Measurements from ENCODE around the gene ILKAP. TPM values are rescaled to one million over a fixed set of nuclear protein-coding genes. Genes with fewer than 3 reads are reported as not detected.

The ILKAP gene
- total RNA-seq, 1 experiment from 2014 or later = 41.5 TPM

DNA sequence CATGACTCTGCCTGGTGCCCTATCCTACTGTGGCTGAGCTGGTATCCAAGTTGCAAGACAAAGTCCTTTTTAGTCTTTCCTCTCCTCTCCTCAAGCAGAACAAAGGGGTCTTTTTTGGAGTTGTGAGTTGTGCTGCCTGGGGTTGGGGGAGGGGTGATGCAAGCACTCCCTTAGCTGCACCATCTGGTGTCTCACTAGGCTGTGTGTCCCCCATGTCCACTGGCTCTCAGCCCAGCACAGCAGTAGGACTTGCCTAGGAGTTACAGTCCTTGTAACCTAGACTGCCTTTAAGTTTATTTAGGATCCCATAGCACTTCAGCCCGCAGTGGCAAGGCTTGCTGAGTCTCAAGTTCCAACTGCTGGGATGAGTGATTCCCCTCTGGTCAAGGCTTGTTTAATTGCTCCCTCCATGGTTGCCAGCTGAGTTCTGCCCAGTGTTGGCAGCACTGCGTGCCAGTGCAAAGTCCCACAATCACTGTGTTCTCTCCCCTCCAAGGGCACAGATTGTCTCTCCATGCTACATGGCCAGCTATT lies 13.2 kb upstream of the ILKAP start:
- no peak for DNase-seq
- no peak overlapping the region for H2BK15ac ChIP-seq (ENCODE audit: low read depth, low read length)
- no peak overlapping the region for H3K56ac ChIP-seq (ENCODE audit: insufficient read length, low read depth, low read length)
- H2AFZ ChIP-seq (ENCODE audit: low read length) = no peak overlapping the region
- no peaks in the 10 kb centered on the region for H3K79me2 ChIP-seq (ENCODE audit: insufficient read depth, low read length)
- no peak overlapping the region for H3K27ac ChIP-seq (ENCODE audit: insufficient read length, low read depth, low read length)
- peaks cover 12 to 14% of the 10 kb centered on the region in 2 experiments for H3K4me1 Mint-ChIP-seq
- no peak overlapping the region; a peak in 1 of 5 replicates for H3K4me3 Mint-ChIP-seq
- TF ChIP-seq CTCF (conservative IDR thresholded peaks at IDR 0.05) = no peak
- H4K5ac ChIP-seq (ENCODE audit: insufficient read length, low read depth, low read length) = no peak overlapping the region
- H2AK5ac ChIP-seq (ENCODE audit: insufficient read length, low read length) = no peak overlapping the region
- H3K27me3 ChIP-seq (ENCODE audit: insufficient read depth, low read length) = no peaks in the 10 kb centered on the region
- no peaks in the 10 kb centered on the region; a peak in 1 of 7 replicates for H3K36me3 Mint-ChIP-seq (ENCODE audit: insufficient read depth in 1 of 3, low read depth in 3 of 3)
- no peak overlapping the region for H2BK120ac ChIP-seq (ENCODE audit: low read depth, low read length, poor library complexity, severe bottlenecking)
- H2BK20ac ChIP-seq (ENCODE audit: low read depth, low read length, poor library complexity, severe bottlenecking) = no peak overlapping the region
- H3K27me3 Mint-ChIP-seq (ENCODE audit: low read depth) = peaks cover 30% of the 10 kb centered on the region
- WGBS (ENCODE audit: extremely low coverage, insufficient read length, low lambda C conversion rate) = no CpG with 5 or more reads among the region's 2 CpGs
- no peak overlapping the region for H2BK5ac ChIP-seq (ENCODE audit: insufficient read length, low read length)
- no peak overlapping the region for H2BK12ac ChIP-seq (ENCODE audit: insufficient read length, low read depth, low read length)
- no peaks in the 10 kb centered on the region for H3K9me3 ChIP-seq (ENCODE audit: control insufficient read depth, low read depth, low read length)
- H4K20me1 ChIP-seq (ENCODE audit: control insufficient read depth, insufficient read depth, insufficient read length) = no peaks in the 10 kb centered on the region
- H3K4me1 ChIP-seq (ENCODE audit: insufficient read depth, low read length) = no peaks in the 10 kb centered on the region; the same call in 1 of the 2 replicates
- H3K14ac ChIP-seq (ENCODE audit: insufficient read depth, low read length) = no peak overlapping the region
- H3K9ac ChIP-seq (ENCODE audit: extremely low read depth, insufficient read length, low read length) = no peak overlapping the region
- no peaks in the 10 kb centered on the region; a peak in 1 of 5 replicates for H3K9me3 Mint-ChIP-seq
- peak overlapping the region in 1 of 3 experiments; percentile 66; a peak in 2 of 7 replicates for H3K27ac Mint-ChIP-seq
- H3T11ph ChIP-seq (ENCODE audit: low read length) = no peak overlapping the region
- no peaks in the 10 kb centered on the region for H3K79me1 ChIP-seq (ENCODE audit: insufficient read depth, low read depth, low read length, poor library complexity, severe bottlenecking)
- H4K91ac ChIP-seq (ENCODE audit: insufficient read length, low read depth, low read length) = no peak overlapping the region
- H3K4ac ChIP-seq (ENCODE audit: low read depth, low read length) = no peak overlapping the region
- H3K23ac ChIP-seq (ENCODE audit: insufficient read length, low read depth, low read length) = no peak overlapping the region
- no peak overlapping the region for H3K18ac ChIP-seq (ENCODE audit: insufficient read length, low read depth, low read length)
- H3K4me2 ChIP-seq (ENCODE audit: insufficient read depth, insufficient read length, low read length) = no peak overlapping the region
- no peaks in the 10 kb centered on the region for H3K23me2 ChIP-seq (ENCODE audit: insufficient read length, low read depth, low read length, poor library complexity, severe bottlenecking)
- no peak overlapping the region for H4K8ac ChIP-seq (replicated peaks; ENCODE audit: insufficient read length, low read depth, low read length)

Measured in H9 (cell line).